Measurements from ENCODE around the gene HOMER1. TPM values are rescaled to one million over a fixed set of nuclear protein-coding genes. Genes with fewer than 3 reads are reported as not detected.

HOMER1 gene
- total and polyA plus RNA-seq, 2 of the 13 experiments (the other 11 are each of a cell fraction or from before 2014, with no cell fraction given), result 5.3 to 24.8 TPM

GRCh38 chr5:79436224-79436623 lies 77.7 kb downstream of the HOMER1 start (continued):
- TF ChIP-seq THAP9 (CRISPR knock-in tag; IDR thresholded peaks at IDR 0.05; ENCODE audit: borderline replicate concordance), result no peak
- TF ChIP-seq ZBTB8A (CRISPR knock-in tag; IDR thresholded peaks at IDR 0.05; ENCODE audit: borderline replicate concordance, low read depth), result no peak
- peak; percentile 28; the same call in 1 of the 2 replicates for TF ChIP-seq NR2F6 (IDR thresholded peaks at IDR 0.05)
- peak; percentile 67 for TF ChIP-seq NR2F6 (CRISPR knock-in tag; IDR thresholded peaks at IDR 0.05)
- no peak for TF ChIP-seq FIP1L1 (IDR thresholded peaks at IDR 0.05; ENCODE audit: borderline replicate concordance, insufficient read depth, low read depth, low read length)
- TF ChIP-seq REST (IDR thresholded peaks at IDR 0.05; ENCODE audit: borderline replicate concordance in 1 of 2, low read depth in 1 of 2, low read length in 2 of 2), result no peak
- TF ChIP-seq FOXJ3 (CRISPR knock-in tag; IDR thresholded peaks at IDR 0.05; ENCODE audit: borderline replicate concordance), result peak; percentile 54; the same call in 1 of the 2 replicates
- no peak for TF ChIP-seq JUND (CRISPR knock-in tag; IDR thresholded peaks at IDR 0.05)
- TF ChIP-seq RNF219 (CRISPR knock-in tag; IDR thresholded peaks at IDR 0.05), result no peak
- peak; percentile 97 for TF ChIP-seq CEBPG (CRISPR knock-in tag; IDR thresholded peaks at IDR 0.05)
- TF ChIP-seq MLLT10 (CRISPR knock-in tag; IDR thresholded peaks at IDR 0.05), result no peak
- TF ChIP-seq ZSCAN29 (CRISPR knock-in tag; conservative IDR thresholded peaks at IDR 0.05), result no peak
- no peak for TF ChIP-seq CC2D1A (CRISPR knock-in tag; IDR thresholded peaks at IDR 0.05)
- TF ChIP-seq FOSL2 (CRISPR knock-in tag; IDR thresholded peaks at IDR 0.05), result peak; percentile 27; the same call in 1 of the 2 replicates
- TF ChIP-seq ZNF546 (CRISPR knock-in tag; conservative IDR thresholded peaks at IDR 0.05), result no peak
- no peak for TF ChIP-seq ZNF530 (CRISPR knock-in tag; IDR thresholded peaks at IDR 0.05; ENCODE audit: low read depth)
- TF ChIP-seq KDM4B (CRISPR knock-in tag; IDR thresholded peaks at IDR 0.05), result no peak
- TF ChIP-seq FOXA1 (IDR thresholded peaks at IDR 0.05), result no peak
- TF ChIP-seq FOXA1 (CRISPR knock-in tag; IDR thresholded peaks at IDR 0.05), result 0 out of 2 replicates have a peak, but pooled peaks have one; percentile 21
